ENCODE data around the gene MB21D2.
"Not testable (repeated sequence)": the region's sequence is repeated elsewhere in the genome, so short reads cannot be mapped to it uniquely, and the experiment has no call there.

The MB21D2 gene, protein sequence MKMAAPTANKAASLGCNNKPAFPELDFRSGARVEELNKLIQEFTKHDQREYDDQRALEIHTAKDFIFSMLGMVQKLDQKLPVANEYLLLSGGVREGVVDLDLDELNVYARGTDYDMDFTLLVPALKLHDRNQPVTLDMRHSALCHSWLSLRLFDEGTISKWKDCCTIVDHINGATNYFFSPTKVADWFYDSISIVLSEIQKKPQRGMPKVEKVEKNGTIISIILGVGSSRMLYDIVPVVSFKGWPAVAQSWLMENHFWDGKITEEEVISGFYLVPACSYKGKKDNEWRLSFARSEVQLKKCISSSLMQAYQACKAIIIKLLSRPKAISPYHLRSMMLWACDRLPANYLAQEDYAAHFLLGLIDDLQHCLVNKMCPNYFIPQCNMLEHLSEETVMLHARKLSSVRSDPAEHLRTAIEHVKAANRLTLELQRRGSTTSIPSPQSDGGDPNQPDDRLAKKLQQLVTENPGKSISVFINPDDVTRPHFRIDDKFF

GRCh38 chr3:192917404-192918274, at the start of gene MB21D2:
Gene MB21D2, minus strand, starts transcription at chr3:192917856. Its CDS starts 16 bp downstream, at chr3:192917840.
- DNase-seq: peak; percentile 58 to 60

DNA sequence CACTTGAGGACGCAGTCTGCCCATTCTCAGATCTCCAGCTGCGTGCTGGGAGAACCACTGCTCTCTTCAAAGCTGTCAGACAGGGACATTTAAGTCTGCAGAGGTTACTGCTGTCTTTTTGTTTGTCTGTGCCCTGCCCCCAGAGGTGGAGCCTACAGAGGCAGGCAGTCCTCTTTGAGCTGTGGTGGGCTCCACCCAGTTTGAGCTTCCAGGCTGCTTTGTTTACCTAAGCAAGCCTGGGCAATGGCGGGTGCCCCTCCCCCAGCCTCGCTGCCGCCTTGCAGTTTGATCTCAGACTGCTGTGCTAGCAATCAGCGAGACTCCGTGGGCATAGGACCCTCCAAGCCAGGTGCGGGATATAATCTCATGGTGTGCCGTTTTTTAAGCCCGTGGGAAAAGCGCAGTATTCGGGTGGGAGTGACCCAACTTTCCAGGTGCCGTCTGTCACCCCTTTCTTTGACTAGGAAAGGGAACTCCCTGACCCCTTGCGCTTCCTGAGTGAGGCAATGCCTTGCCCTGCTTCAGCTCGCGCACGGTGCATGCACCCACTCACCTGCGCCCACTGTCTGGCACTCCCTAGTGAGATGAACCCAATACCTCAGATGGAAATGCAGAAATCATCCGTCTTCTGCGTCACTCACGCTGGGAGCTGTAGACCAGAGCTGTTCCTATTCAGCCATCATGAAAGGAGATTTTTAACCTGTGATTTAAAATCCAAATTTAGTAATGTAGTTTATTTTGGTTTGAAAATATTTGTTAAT, 47.5 kb upstream of the MB21D2 start:
- DNase-seq: not testable (repeated sequence)

DNA sequence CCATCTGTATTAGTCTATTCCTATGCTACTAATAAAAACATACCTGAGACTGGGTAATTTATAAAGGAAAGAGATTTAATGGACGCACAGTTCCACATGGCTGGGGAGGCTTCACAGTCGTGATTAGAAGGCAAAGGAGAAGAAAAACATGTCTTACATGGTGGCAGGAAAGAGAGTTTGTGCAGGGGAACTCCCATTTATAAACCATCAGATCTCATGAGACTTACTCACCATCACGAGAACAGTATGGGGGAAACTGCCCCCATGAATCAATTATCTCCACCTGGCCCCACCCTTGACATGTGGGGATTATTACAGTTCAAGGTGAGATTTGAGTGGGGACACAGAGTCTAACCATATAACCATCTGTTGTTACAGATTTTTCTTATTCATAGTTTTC, 42.1 kb upstream of the MB21D2 start:
- no peak for DNase-seq

DNA sequence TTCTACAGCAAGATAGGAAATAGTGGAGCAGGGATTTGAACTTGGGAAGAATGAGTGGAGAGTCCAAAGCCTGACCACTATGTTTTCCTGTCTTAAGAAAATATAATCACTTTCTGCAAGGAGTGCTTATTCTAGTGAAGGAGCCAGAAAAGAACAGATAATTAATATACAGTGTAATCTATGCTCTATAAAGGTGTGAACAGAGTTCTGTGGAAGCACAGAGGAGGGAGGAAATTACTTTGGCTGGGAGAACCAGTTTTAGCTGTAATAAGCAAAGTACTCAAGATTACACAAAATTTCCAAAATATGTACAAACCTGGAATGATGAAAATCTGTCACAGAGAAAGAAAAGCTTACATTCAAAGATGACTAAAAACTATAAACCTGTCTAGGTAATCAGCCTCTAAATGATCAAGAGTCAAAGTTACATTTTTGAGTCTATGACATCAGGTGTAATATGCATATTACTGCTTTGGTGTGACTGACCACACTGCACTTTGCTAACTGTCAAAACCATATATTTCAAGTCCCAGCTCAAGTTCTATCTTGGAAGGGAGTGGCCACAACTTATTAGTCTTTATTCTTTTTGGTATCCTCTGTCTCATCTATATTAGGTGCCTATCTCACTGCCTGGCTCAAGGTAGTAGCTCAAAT, 40.7 kb upstream of the MB21D2 start:
- DNase-seq: no peak

DNA sequence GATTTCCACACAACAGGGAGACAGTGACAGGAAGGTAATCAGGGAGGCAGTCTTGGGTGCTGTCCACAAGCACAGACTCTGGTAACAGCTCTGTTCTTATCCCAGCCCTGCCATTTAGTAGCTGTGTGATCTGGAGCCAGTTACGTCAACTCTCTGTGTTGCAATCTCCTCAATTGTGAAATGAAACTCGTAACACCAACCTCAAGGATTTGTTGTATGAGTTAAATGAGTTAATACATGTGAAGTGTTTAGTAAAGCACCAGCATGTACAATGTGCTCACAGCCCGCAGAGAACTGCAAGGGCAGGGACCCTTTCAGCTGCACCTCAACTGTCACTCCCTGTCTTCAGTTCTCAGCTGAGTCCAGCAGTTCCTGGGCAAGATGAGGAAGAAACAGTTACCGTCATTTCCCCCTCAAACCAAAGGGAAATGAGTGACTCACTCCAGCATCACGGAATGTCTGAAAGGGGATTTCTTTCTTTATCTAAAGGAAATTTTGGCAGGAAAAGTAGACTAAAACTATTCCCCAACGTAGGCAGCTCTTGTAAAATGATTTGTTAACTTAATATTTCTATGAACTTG, 39.9 kb upstream of the MB21D2 start:
- DNase-seq: peak; percentile 11 to 30

- DNase-seq: no peak
Observed at GRCh38 chr3:192953926-192954325, 36.3 kb upstream of the MB21D2 start.

GRCh38 chr3:192947421-192947820, 29.8 kb upstream of the MB21D2 start:
- DNase-seq: no peak

- DNase-seq: no peak
Observed at GRCh38 chr3:192943393-192943792, 25.7 kb upstream of the MB21D2 start.

DNA sequence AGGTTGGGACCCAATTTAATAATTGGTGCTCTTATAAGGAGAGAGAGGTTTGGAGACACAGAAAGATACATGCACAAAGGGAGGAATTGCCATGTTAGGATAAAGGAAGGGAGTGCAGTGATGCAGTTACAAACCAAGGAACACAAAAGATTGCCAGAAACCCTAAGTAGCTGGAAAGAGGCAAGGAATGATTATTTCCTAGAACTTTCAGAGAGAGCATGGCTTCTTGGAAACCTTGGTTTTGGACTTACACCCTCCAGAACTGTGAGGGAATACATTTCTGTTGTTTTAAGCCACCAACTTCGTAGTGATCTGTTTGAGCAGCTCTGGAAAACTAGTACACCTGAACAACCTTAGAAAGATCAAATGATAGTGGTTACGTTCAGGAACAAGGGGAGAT, 25.0 kb upstream of the MB21D2 start:
- no peak for DNase-seq

- DNase-seq: no peak
Observed at GRCh38 chr3:192940129-192940528, 22.5 kb upstream of the MB21D2 start.

- DNase-seq: no peak
Observed at GRCh38 chr3:192935441-192935840, 17.8 kb upstream of the MB21D2 start.

- no peak for DNase-seq
Observed at GRCh38 chr3:192933779-192934460, 16.3 kb upstream of the MB21D2 start.

- no peak for DNase-seq
Observed at GRCh38 chr3:192933259-192933658, 15.6 kb upstream of the MB21D2 start.

DNA sequence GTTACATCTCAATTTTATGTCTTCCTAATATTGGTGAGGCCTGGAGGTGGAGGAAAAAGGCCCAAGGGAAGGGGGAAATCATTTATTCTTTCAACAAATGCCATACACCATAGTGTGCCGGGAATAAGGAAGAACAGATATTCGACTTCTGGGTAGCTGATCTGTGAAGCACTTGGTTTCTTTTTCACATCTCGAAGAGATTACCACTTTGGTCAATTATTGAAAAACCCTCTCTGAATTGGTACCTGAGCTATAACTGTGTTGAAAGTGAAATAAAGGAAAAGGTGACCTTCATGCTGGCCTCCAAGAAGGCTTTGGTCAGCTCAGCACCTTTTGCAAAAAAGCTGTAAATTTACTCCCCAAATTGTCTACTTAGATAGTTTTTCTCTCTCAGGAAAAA, 14.2 kb upstream of the MB21D2 start:
- no peak for DNase-seq

- no peak for DNase-seq
Observed at GRCh38 chr3:192930577-192930976, 12.9 kb upstream of the MB21D2 start.

DNA sequence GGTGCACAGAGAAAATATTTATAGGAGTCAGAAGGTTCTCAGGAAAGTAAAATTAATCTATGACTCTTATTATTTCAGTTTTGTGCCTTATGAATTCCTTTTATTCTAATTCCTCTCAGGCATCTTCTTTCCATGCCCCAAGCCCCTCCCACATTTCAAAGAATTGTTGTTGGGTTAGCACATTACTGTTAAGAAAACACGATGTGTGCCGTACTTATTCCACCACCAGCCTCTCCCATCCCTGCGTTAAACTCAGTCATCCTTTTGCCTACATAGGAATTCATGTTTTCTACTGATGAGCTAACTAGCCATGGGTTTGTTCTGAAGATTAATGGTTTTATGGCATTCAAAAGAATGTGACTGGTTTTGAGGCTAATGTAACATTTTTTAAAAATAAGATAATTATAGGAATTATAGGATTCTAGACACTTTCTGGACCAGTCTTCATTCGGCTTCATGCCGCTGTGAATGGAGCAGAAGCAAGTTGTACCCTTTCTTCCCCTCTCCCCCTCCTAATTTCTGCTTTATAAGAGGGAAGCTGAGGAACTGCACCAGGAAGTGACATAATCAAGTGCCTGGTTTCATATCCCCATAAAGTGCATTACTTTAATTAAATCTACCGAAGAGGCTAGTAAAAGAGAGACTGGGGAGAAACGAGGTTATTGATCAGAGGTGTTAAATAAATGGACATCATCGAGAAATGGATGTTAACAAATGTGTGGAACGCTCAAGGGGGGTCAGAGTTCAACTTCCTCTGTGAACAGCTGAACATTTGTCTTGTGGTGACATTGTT, 12.3 kb upstream of the MB21D2 start:
- no peak for DNase-seq

- DNase-seq: no peak
Observed at GRCh38 chr3:192929146-192929545, 11.5 kb upstream of the MB21D2 start.

GRCh38 chr3:192928720-192929119, 11.1 kb upstream of the MB21D2 start:
- no peak for DNase-seq

GRCh38 chr3:192928016-192928415, 10.4 kb upstream of the MB21D2 start:
- no peak for DNase-seq

GRCh38 chr3:192927016-192927415, 9.4 kb upstream of the MB21D2 start:
- DNase-seq: no peak

GRCh38 chr3:192923731-192924130, 6.1 kb upstream of the MB21D2 start:
- no peak for DNase-seq

Data from activated CD4-positive, alpha-beta T cell treated with anti-CD3 and anti-CD28 coated beads, Interleukin-2, amount 50 U/mL, for 48 hours (primary cell).